ENCODE data around the gene REPIN1.

DNA sequence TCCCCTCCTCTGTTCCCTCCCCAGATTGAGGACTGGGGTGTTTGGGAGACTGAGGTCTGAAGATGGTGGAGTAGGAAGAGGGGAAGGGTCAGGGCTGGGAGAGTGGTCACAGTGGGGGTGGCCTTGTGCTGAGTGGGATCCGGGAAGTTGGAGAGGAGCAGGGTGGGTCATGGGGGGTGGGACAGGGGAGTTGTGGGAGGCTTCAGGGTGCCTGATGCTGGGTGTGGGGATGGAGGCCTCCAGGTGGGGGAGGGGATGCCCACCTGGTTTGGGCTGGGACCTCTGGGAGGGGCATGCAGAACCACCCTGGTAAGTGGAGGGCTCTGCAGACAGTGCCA, 13.1 kb downstream of the REPIN1 start:
- TF ChIP-seq, protein P1, sequence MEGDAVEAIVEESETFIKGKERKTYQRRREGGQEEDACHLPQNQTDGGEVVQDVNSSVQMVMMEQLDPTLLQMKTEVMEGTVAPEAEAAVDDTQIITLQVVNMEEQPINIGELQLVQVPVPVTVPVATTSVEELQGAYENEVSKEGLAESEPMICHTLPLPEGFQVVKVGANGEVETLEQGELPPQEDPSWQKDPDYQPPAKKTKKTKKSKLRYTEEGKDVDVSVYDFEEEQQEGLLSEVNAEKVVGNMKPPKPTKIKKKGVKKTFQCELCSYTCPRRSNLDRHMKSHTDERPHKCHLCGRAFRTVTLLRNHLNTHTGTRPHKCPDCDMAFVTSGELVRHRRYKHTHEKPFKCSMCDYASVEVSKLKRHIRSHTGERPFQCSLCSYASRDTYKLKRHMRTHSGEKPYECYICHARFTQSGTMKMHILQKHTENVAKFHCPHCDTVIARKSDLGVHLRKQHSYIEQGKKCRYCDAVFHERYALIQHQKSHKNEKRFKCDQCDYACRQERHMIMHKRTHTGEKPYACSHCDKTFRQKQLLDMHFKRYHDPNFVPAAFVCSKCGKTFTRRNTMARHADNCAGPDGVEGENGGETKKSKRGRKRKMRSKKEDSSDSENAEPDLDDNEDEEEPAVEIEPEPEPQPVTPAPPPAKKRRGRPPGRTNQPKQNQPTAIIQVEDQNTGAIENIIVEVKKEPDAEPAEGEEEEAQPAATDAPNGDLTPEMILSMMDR (IDR thresholded peaks at IDR 0.05; ENCODE audit: low read length) = no peak
- TF ChIP-seq EZH2 (optimal IDR thresholded peaks at IDR 0.05; ENCODE audit: low read depth, low read length) = no peak
- no peak for TF ChIP-seq EZH2phosphoT487 (IDR thresholded peaks at IDR 0.05; ENCODE audit: low read length)

Measured in MM.1S (cell line).